ENCODE measurements around the gene GKN2. TPM values are rescaled to one million over a fixed set of nuclear protein-coding genes. Genes with fewer than 3 reads are reported as not detected.

Gene GKN2
- total RNA-seq, 1 experiment from 2014 or later: not detected

GRCh38 chr2:68935471-68935870, 17.2 kb downstream of the GKN2 start:
- CTCF ChIA-PET: interaction anchor here (0.6 to 1.1 kb wide), 2 partner anchors 8 to 212 kb away, joined by 4 to 7 read pairs; no protein-coding TSS in a partner anchor
- POLR2A ChIA-PET: no interaction called here

GRCh38 chr2:68934021-68934420, 18.7 kb downstream of the GKN2 start:
- CTCF ChIA-PET: no interaction called here
- no peak overlapping the region for H3K27ac ChIP-seq (ENCODE audit: low read length)
- BruUV-seq (replicated peaks): no TSS peak
- no peaks in the 10 kb centered on the region for H3K27me3 ChIP-seq (ENCODE audit: control insufficient read depth, insufficient read depth, low read length)
- no peaks in the 10 kb centered on the region for H3K9me3 ChIP-seq (ENCODE audit: control insufficient read depth, insufficient read depth, low read depth, low read length)
- H3K4me3 ChIP-seq (ENCODE audit: low read depth in 2 of 2, low read length in 2 of 2): no peak overlapping the region
- peaks cover 4% of the 10 kb centered on the region; the same call in 1 of the 2 replicates for H3K4me1 ChIP-seq (ENCODE audit: control insufficient read depth, insufficient read depth, low read length)
- ATAC-seq: no peak
- in situ Hi-C loops (cut with HindIII; ENCODE audit: low pct_unique_long_range_greater_than_20kb, low sequenced_read_pairs): no loop called here
- intact Hi-C loops (cut with micrococcal nuclease; ENCODE audit: unreplicated experiment): no loop called here
- TF ChIP-seq, protein P1, sequence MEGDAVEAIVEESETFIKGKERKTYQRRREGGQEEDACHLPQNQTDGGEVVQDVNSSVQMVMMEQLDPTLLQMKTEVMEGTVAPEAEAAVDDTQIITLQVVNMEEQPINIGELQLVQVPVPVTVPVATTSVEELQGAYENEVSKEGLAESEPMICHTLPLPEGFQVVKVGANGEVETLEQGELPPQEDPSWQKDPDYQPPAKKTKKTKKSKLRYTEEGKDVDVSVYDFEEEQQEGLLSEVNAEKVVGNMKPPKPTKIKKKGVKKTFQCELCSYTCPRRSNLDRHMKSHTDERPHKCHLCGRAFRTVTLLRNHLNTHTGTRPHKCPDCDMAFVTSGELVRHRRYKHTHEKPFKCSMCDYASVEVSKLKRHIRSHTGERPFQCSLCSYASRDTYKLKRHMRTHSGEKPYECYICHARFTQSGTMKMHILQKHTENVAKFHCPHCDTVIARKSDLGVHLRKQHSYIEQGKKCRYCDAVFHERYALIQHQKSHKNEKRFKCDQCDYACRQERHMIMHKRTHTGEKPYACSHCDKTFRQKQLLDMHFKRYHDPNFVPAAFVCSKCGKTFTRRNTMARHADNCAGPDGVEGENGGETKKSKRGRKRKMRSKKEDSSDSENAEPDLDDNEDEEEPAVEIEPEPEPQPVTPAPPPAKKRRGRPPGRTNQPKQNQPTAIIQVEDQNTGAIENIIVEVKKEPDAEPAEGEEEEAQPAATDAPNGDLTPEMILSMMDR (IDR thresholded peaks at IDR 0.05): no peak
- TF ChIP-seq, protein P2, sequence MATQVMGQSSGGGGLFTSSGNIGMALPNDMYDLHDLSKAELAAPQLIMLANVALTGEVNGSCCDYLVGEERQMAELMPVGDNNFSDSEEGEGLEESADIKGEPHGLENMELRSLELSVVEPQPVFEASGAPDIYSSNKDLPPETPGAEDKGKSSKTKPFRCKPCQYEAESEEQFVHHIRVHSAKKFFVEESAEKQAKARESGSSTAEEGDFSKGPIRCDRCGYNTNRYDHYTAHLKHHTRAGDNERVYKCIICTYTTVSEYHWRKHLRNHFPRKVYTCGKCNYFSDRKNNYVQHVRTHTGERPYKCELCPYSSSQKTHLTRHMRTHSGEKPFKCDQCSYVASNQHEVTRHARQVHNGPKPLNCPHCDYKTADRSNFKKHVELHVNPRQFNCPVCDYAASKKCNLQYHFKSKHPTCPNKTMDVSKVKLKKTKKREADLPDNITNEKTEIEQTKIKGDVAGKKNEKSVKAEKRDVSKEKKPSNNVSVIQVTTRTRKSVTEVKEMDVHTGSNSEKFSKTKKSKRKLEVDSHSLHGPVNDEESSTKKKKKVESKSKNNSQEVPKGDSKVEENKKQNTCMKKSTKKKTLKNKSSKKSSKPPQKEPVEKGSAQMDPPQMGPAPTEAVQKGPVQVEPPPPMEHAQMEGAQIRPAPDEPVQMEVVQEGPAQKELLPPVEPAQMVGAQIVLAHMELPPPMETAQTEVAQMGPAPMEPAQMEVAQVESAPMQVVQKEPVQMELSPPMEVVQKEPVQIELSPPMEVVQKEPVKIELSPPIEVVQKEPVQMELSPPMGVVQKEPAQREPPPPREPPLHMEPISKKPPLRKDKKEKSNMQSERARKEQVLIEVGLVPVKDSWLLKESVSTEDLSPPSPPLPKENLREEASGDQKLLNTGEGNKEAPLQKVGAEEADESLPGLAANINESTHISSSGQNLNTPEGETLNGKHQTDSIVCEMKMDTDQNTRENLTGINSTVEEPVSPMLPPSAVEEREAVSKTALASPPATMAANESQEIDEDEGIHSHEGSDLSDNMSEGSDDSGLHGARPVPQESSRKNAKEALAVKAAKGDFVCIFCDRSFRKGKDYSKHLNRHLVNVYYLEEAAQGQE (IDR thresholded peaks at IDR 0.05; ENCODE audit: insufficient read depth in 1 of 2, low read depth in 2 of 2, low read length in 1 of 2): no peak
- TF ChIP-seq TCF7L2 (IDR thresholded peaks at IDR 0.05; ENCODE audit: low read depth, low read length) (no peak), POLR2AphosphoS5 (IDR thresholded peaks at IDR 0.05; ENCODE audit: low read depth, low read length) (no peak), SIN3A (IDR thresholded peaks at IDR 0.05; ENCODE audit: borderline replicate concordance, insufficient read depth, low read depth, low read length) (no peak)
- no peak for DNase-seq (ENCODE audit: low read depth, low spot score)
- no peaks in the 10 kb centered on the region for H3K36me3 ChIP-seq (ENCODE audit: control insufficient read depth, insufficient read depth, low read length)
- POLR2A ChIA-PET: no interaction called here

More at GRCh38 chr2:68935471-68935870, 17.2 kb downstream of the GKN2 start:
- in situ Hi-C loops (cut with HindIII; ENCODE audit: low pct_unique_long_range_greater_than_20kb, low sequenced_read_pairs) (no loop called here), intact Hi-C loops (cut with micrococcal nuclease; ENCODE audit: unreplicated experiment) (no loop called here)
- Histone ChIP-seq H3K27ac (ENCODE audit: low read length) (no peak overlapping the region), H3K4me1 (ENCODE audit: control insufficient read depth, insufficient read depth, low read length) (peaks cover 4% of the 10 kb centered on the region; the same call in 1 of the 2 replicates), H3K27me3 (ENCODE audit: control insufficient read depth, insufficient read depth, low read length) (no peaks in the 10 kb centered on the region), H3K36me3 (ENCODE audit: control insufficient read depth, insufficient read depth, low read length) (no peaks in the 10 kb centered on the region), H3K4me3 (ENCODE audit: low read depth in 2 of 2, low read length in 2 of 2) (no peak overlapping the region), H3K9me3 (ENCODE audit: control insufficient read depth, insufficient read depth, low read depth, low read length) (no peaks in the 10 kb centered on the region)
- no TSS peak for BruUV-seq (replicated peaks)
- no peak for DNase-seq (ENCODE audit: low read depth, low spot score)
- TF ChIP-seq POLR2AphosphoS5 (IDR thresholded peaks at IDR 0.05; ENCODE audit: low read depth, low read length) (no peak), SIN3A (IDR thresholded peaks at IDR 0.05; ENCODE audit: borderline replicate concordance, insufficient read depth, low read depth, low read length) (no peak), TCF7L2 (IDR thresholded peaks at IDR 0.05; ENCODE audit: low read depth, low read length) (no peak)
- TF ChIP-seq, protein P1 (IDR thresholded peaks at IDR 0.05): no peak
- TF ChIP-seq, protein P2 (IDR thresholded peaks at IDR 0.05; ENCODE audit: insufficient read depth in 1 of 2, low read depth in 2 of 2, low read length in 1 of 2): no peak
- no peak for ATAC-seq
